ENCODE measurements around the gene CHIC2.

Gene CHIC2

GRCh38 chr4:54102531-54103106, 38.2 kb upstream of the CHIC2 start:
- TF ChIP-seq ZFX (IDR thresholded peaks at IDR 0.05) = no peak
- TF ChIP-seq CTCF (conservative IDR thresholded peaks at IDR 0.05) = no peak
- H3K27ac ChIP-seq = no peak overlapping the region

GRCh38 chr4:54101190-54102041, 37.0 kb upstream of the CHIC2 start:
- TF ChIP-seq ZFX (IDR thresholded peaks at IDR 0.05) (no peak), CTCF (conservative IDR thresholded peaks at IDR 0.05) (no peak)
- H3K27ac ChIP-seq = no peak overlapping the region

GRCh38 chr4:54100595-54101189, 36.3 kb upstream of the CHIC2 start:
- TF ChIP-seq CTCF (conservative IDR thresholded peaks at IDR 0.05) = no peak
- H3K27ac ChIP-seq = no peak overlapping the region

- H3K27ac ChIP-seq = no peak within 1 kb of the TSS
- TF ChIP-seq CTCF (conservative IDR thresholded peaks at IDR 0.05) = no peak
- TF ChIP-seq ZFX (IDR thresholded peaks at IDR 0.05) = no peak
Measured at GRCh38 chr4:54099748-54100574, 35.6 kb upstream of the CHIC2 start, which contains the start of gene GSX2. GSX2 (plus strand) TSS chr4:54100163; CDS start chr4:54100345, 182 bp downstream.

GRCh38 chr4:54099287-54099747, 34.9 kb upstream of the CHIC2 start:
- no peak overlapping the region for H3K27ac ChIP-seq
- TF ChIP-seq ZFX (IDR thresholded peaks at IDR 0.05) (no peak), CTCF (conservative IDR thresholded peaks at IDR 0.05) (no peak)

- no peak overlapping the region for H3K27ac ChIP-seq
- TF ChIP-seq ZFX (IDR thresholded peaks at IDR 0.05) (no peak), CTCF (conservative IDR thresholded peaks at IDR 0.05) (no peak)
Measured at GRCh38 chr4:54098375-54098774, 34.0 kb upstream of the CHIC2 start.

Data from C4-2B (cell line).